Endothelial cell of umbilical vein (primary cell): ENCODE data around the gene GCSAML. TPM values are rescaled to one million over a fixed set of nuclear protein-coding genes. Genes with fewer than 3 reads are reported as not detected.

ENCODE experiments used
- BruUV-seq: library from RNA; stranded (reverse); fragments of 400-500 nt; replicated peaks from 2 replicates; lab custom pipeline; 2021; lab: Mats Ljungman, UMichigan
- CTCF ChIA-PET: fragments of 300-600, 350-600 bp; sonication (Branson Sonifier 250); formaldehyde crosslinking; loops from one replicate; lab custom pipeline; 2021; ENCODE audit warnings: antibody characterized with exemption, inconsistent platforms; lab: Charles Lee
- POLR2A ChIA-PET: fragments of 300-600, 350-600 bp; sonication (Branson Sonifier 250); formaldehyde crosslinking; loops from one replicate; lab custom pipeline; 2021; ENCODE audit warnings: antibody characterized with exemption, inconsistent platforms; lab: Charles Lee
- DNase-seq: peaks from one replicate; pipeline ENCODE4 v3.0.0-alpha.2; 2011; ENCODE audit warnings: low read depth, low spot score
- FAIRE-seq: peaks from 2 replicates; lab custom pipeline; 2011; peaks lifted over from hg19 to GRCh38; lab: Jason Lieb, UNC
- H2AFZ ChIP-seq: 2 replicates; pipeline ENCODE4 v1.6.0; 2012; ENCODE audit warnings: low read depth, low read length, control low read depth, inconsistent platforms
- H3K27ac ChIP-seq: 2 replicates; pipeline ENCODE4 v1.5.1; 2011; ENCODE audit warnings: low read depth, mild to moderate bottlenecking, control low read depth, low read length, moderate library complexity; ENCODE audit not compliant: insufficient read depth
- H3K27me3 ChIP-seq, 2 experiments: 2 replicates each; pipeline versions ENCODE4 v1.6.0 to v1.6.1; 2011; ENCODE audit warnings: low read length in 2 of 2, mixed read lengths in 1 of 2; ENCODE audit not compliant: control insufficient read depth in 2 of 2, insufficient read depth in 2 of 2
- H3K36me3 ChIP-seq, 2 experiments: 2 replicates in 1 of 2; 3 replicates in 1 of 2; pipeline ENCODE4 v1.5.1; 2011; ENCODE audit warnings: low read length in 2 of 2, mild to moderate bottlenecking in 1 of 2, moderate library complexity in 1 of 2; ENCODE audit not compliant: control insufficient read depth in 2 of 2, insufficient read depth in 2 of 2; ENCODE audit errors: extremely low read depth in 1 of 2
- H3K4me1 ChIP-seq: 3 replicates; pipeline ENCODE4 v1.5.1; 2011; ENCODE audit warnings: mild to moderate bottlenecking, low read length; ENCODE audit not compliant: control insufficient read depth, insufficient read depth; ENCODE audit errors: extremely low read depth
- H3K4me2 ChIP-seq: 2 replicates; pipeline ENCODE4 v1.6.1; 2011; ENCODE audit warnings: low read length, control low read depth, mixed read lengths; ENCODE audit not compliant: insufficient read depth
- H3K4me3 ChIP-seq, 3 experiments: fragments of 200-600 bp in 1 of 3; sonication (generic), shearing (Covaris generic) in 1 of 3; replicated peaks in 1 of 3; 2 replicates each; pipeline ENCODE4 v1.5.1; 2011 to 2016; ENCODE audit warnings: control low read depth in 3 of 3, low read length in 3 of 3, mild to moderate bottlenecking in 2 of 3, inconsistent platforms in 1 of 3, low read depth in 1 of 3, moderate library complexity in 1 of 3; ENCODE audit not compliant: insufficient read depth in 1 of 3
- H3K79me2 ChIP-seq: 2 replicates; pipeline ENCODE4 v1.6.0; 2012; ENCODE audit warnings: low read length, inconsistent platforms; ENCODE audit not compliant: control insufficient read depth, insufficient read depth
- H3K9ac ChIP-seq: replicated peaks from 2 replicates; pipeline ENCODE3; 2011; ENCODE audit warnings: low read length, control low read depth; ENCODE audit not compliant: insufficient read depth; ENCODE audit errors: extremely low read depth
- H3K9me1 ChIP-seq: replicated peaks from 3 replicates; pipeline ENCODE4 v1.6.0; 2011; ENCODE audit warnings: mild to moderate bottlenecking, low read length; ENCODE audit not compliant: control insufficient read depth, insufficient read depth; ENCODE audit errors: extremely low read depth
- H3K9me3 ChIP-seq: replicated peaks from 2 replicates; pipeline ENCODE4 v1.5.1; 2012; ENCODE audit warnings: low read length, inconsistent platforms; ENCODE audit not compliant: control insufficient read depth, insufficient read depth
- H4K20me1 ChIP-seq: replicated peaks from 2 replicates; pipeline ENCODE3; 2011; ENCODE audit warnings: mild to moderate bottlenecking, low read length; ENCODE audit not compliant: control insufficient read depth, insufficient read depth; ENCODE audit errors: extremely low read depth
- EZH2 ChIP-seq: IDR thresholded peaks from 2 replicates; pipeline ENCODE4 v1.6.1; 2012; ENCODE audit warnings: borderline replicate concordance, low read depth, mild to moderate bottlenecking, moderate library complexity, low read length, inconsistent platforms; ENCODE audit not compliant: severe bottlenecking
- FOS ChIP-seq: IDR thresholded peaks from 2 replicates; pipeline ENCODE4 v1.6.1; 2011; ENCODE audit warnings: mild to moderate bottlenecking, low read length, moderate library complexity, borderline replicate concordance; ENCODE audit not compliant: insufficient read depth
- GATA2 ChIP-seq: IDR thresholded peaks from 2 replicates; pipeline ENCODE4 v1.7.0; 2011; ENCODE audit warnings: low read depth, mild to moderate bottlenecking, moderate library complexity, mixed read lengths, low read length; ENCODE audit not compliant: insufficient read length, insufficient read depth
- JUN ChIP-seq: IDR thresholded peaks from 2 replicates; pipeline ENCODE4 v1.6.1; 2011; ENCODE audit warnings: borderline replicate concordance, low read depth; ENCODE audit not compliant: insufficient read length, insufficient read depth
- MYC ChIP-seq: IDR thresholded peaks from one replicate; pipeline ENCODE4 v1.6.1; 2011; ENCODE audit warnings: mild to moderate bottlenecking, low read depth, low read length
- POLR2A ChIP-seq: IDR thresholded peaks from 2 replicates; pipeline ENCODE4 v1.6.1; 2012; ENCODE audit warnings: low read depth, mild to moderate bottlenecking, control low read depth, low read length
- POLR2AphosphoS5 ChIP-seq: IDR thresholded peaks from 2 replicates; pipeline ENCODE4 v1.6.1; 2012; ENCODE audit warnings: low read depth, mild to moderate bottlenecking, control low read depth, low read length, moderate library complexity; ENCODE audit not compliant: insufficient read depth
- dilution Hi-C: fragments of 300-500 bp; cut with MboI; formaldehyde crosslinking; loops from one replicate; pipeline ENCODE4 v1.15.0; 2019; ENCODE audit warnings: low sequenced_read_pairs; ENCODE audit not compliant: extremely low pct_ligation_motif_present
- intact Hi-C: fragments of 100-400 bp; cut with micrococcal nuclease; formaldehyde crosslinking; loops from one replicate; pipeline ENCODE4 v1.10.0; 2022
- polyA plus RNA-seq, 4 experiments: library from polyadenylated mRNA; depleted of rRNA in 3 of 4; stranded (reverse) in 3 of 4; unstranded in 1 of 4; fragments of >200 nt; gene quantifications; 2 replicates each; pipeline versions ENCODE4 v1.2.1 to v1.2.3, GENCODE V29; 2011 to 2012; ENCODE audit warnings: missing spikeins in 1 of 4
- total RNA-seq: library from RNA; stranded (reverse); gene quantifications from 2 replicates; pipeline ENCODE4 v1.2.3, GENCODE V29; 2021
- TF ChIP-seq, protein P1 (sequence below), 2 donors: IDR thresholded peaks; 1 replicate in 1 of 2; 2 replicates in 1 of 2; pipeline ENCODE4 v1.5.1; 2011; ENCODE audit warnings: low read length in 2 of 2, mild to moderate bottlenecking in 2 of 2, moderate library complexity in 2 of 2, control low read depth in 1 of 2, inconsistent platforms in 1 of 2, low read depth in 1 of 2; ENCODE audit not compliant: insufficient read depth in 1 of 2; ENCODE audit errors: extremely low read depth in 1 of 2
- TF ChIP-seq, protein P2 (sequence below): IDR thresholded peaks from 2 replicates; pipeline ENCODE4 v1.6.1; 2011; ENCODE audit not compliant: insufficient read depth, insufficient read length

Gene GCSAML
- total and polyA plus RNA-seq, 2 donors (not counting 3 experiments of a cell fraction or from before 2014, with no cell fraction given), result not detected

DNA sequence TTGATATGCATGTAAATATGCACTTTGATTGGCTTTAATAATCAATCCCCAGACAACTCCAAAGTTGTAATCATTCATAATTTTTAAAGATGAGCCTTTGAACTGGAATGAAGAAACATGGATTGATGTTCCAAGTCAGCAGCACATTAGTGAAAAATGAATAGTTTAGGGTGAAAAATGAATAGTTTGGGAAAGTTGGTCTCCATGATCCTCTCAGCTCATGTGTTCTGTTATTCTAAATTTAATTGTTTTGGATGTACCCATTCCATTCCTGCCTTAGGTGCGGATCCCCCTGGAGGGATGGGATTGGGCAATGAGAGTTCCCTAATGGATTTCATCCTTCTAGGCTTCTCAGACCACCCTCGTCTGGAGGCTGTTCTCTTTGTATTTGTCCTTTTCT is 56.4 kb downstream of the GCSAML start, which contains the start of gene OR2G3:
TSS of gene OR2G3 (plus strand) at position 301 of the 400 bp plus-strand sequence. CDS start at position 301, 0 bp downstream.
- Histone ChIP-seq H3K4me3 (no peak within 1 kb of the TSS), H3K27me3 (no peaks in the 10 kb centered on the region), H3K79me2 (no peaks in the 10 kb centered on the region), H3K4me1 (no peaks in the 10 kb centered on the region), H3K27ac (no peak within 1 kb of the TSS), H3K9me1 (no peaks in the 10 kb centered on the region), H3K9me3 (peaks cover 2% of the 10 kb centered on the region), H3K9ac (no peak within 1 kb of the TSS), H3K4me2 (no peak within 1 kb of the TSS), H3K36me3 (no peaks in the 10 kb centered on the region), H2AFZ (no peak within 1 kb of the TSS), H4K20me1 (no peaks in the 10 kb centered on the region)
- intact Hi-C loops, result no loop called here
- FAIRE-seq (no peak), DNase-seq (no peak)
- TF ChIP-seq MYC, result no peak
- TF ChIP-seq, protein P1, sequence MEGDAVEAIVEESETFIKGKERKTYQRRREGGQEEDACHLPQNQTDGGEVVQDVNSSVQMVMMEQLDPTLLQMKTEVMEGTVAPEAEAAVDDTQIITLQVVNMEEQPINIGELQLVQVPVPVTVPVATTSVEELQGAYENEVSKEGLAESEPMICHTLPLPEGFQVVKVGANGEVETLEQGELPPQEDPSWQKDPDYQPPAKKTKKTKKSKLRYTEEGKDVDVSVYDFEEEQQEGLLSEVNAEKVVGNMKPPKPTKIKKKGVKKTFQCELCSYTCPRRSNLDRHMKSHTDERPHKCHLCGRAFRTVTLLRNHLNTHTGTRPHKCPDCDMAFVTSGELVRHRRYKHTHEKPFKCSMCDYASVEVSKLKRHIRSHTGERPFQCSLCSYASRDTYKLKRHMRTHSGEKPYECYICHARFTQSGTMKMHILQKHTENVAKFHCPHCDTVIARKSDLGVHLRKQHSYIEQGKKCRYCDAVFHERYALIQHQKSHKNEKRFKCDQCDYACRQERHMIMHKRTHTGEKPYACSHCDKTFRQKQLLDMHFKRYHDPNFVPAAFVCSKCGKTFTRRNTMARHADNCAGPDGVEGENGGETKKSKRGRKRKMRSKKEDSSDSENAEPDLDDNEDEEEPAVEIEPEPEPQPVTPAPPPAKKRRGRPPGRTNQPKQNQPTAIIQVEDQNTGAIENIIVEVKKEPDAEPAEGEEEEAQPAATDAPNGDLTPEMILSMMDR (IDR thresholded peaks at IDR 0.05; ENCODE audit: extremely low read depth in 1 of 2, insufficient read depth in 1 of 2, low read depth in 1 of 2, low read length in 2 of 2), result no peak
- POLR2A ChIA-PET, result no interaction called here
- no TSS peak for BruUV-seq
- dilution Hi-C loops, result no loop called here
- CTCF ChIA-PET, result no interaction called here

DNA sequence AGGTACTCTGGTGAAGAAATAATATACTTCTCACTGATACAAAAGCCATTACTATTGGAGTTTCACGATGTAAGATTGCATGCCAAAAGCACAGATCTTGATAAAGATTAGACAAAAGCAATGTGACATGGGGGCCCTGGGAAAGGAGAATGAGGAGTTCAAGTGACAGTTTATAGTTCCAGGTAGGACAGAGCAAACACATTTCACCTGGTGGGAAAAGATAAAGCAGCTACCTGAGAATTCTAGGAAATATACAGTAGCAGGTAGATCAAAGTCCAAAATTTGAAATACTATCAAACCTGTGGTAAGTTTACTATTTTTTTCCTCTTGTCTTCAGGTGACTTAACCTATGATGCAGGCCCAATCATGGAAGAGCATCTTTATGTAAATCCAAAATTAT is 64.5 kb downstream of the GCSAML start:
- Histone ChIP-seq H3K9ac (no peak overlapping the region), H4K20me1 (no peaks in the 10 kb centered on the region), H3K4me1 (no peaks in the 10 kb centered on the region), H3K9me3 (peaks cover 2% of the 10 kb centered on the region), H3K36me3 (no peaks in the 10 kb centered on the region), H3K27ac (no peak overlapping the region), H3K9me1 (no peaks in the 10 kb centered on the region), H3K4me2 (no peak overlapping the region), H3K4me3 (no peak overlapping the region), H3K79me2 (no peaks in the 10 kb centered on the region), H3K27me3 (no peaks in the 10 kb centered on the region), H2AFZ (no peak overlapping the region)
- POLR2A ChIA-PET, result no interaction called here
- DNase-seq (no peak), FAIRE-seq (no peak)
- no TSS peak for BruUV-seq
- TF ChIP-seq, protein P2, sequence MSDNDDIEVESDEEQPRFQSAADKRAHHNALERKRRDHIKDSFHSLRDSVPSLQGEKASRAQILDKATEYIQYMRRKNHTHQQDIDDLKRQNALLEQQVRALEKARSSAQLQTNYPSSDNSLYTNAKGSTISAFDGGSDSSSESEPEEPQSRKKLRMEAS, result no peak
- no peak for TF ChIP-seq POLR2A
- no peak for TF ChIP-seq EZH2
- TF ChIP-seq JUN, result no peak
- TF ChIP-seq, protein P1 (IDR thresholded peaks at IDR 0.05; ENCODE audit: extremely low read depth in 1 of 2, insufficient read depth in 1 of 2, low read depth in 1 of 2, low read length in 2 of 2), result no peak
- TF ChIP-seq POLR2AphosphoS5, result no peak
- TF ChIP-seq MYC, result no peak
- no peak for TF ChIP-seq FOS
- no peak for TF ChIP-seq GATA2
- intact Hi-C loops (no loop called here), dilution Hi-C loops (no loop called here)
- CTCF ChIA-PET, result no interaction called here
